Stimulated activated naive CD8-positive, alpha-beta T cell treated with anti-CD3 and anti-CD28 coated beads, Interleukin-15, Interleukin-2, amounts not matched to agents 100 U/mL and 50 U/mL, for 24 hours (primary cell): ENCODE measurements around the gene ECD.
A peak's percentile ranks its signal among the peaks of the same experiment; 100 is the strongest.

Experiments used
- ATAC-seq: fragments of 150-1000 bp; cut with Tn5 transposase; one replicate; pipeline ENCODE4 v1.10.0; 2021
- DNase-seq: peaks from one replicate; pipeline ENCODE4 v3.0.0; 2021

The ECD gene

GRCh38 chr10:73096449-73097304, 71.1 kb downstream of the ECD start, which contains the start of gene P4HA1:
TSS of gene P4HA1 (minus strand) at chr10:73096866. CDS start at chr10:73074883, 21,983 bp downstream.
- ATAC-seq: peak; percentile 93
- peak; percentile 100 for DNase-seq

GRCh38 chr10:73096041-73096448, 71.8 kb downstream of the ECD start:
- ATAC-seq (peak; percentile 58), DNase-seq (peak; percentile 79)

GRCh38 chr10:73095481-73096021, 72.3 kb downstream of the ECD start:
- ATAC-seq (no peak), DNase-seq (peak; percentile 58)

- DNase-seq: no peak
- ATAC-seq: no peak
Observed at GRCh38 chr10:73094986-73095480, 72.8 kb downstream of the ECD start.

GRCh38 chr10:73093922-73094850, 73.6 kb downstream of the ECD start:
- DNase-seq (no peak), ATAC-seq (no peak)

GRCh38 chr10:73092830-73093229, 75.0 kb downstream of the ECD start:
- DNase-seq: no peak

GRCh38 chr10:73088304-73088703, 79.5 kb downstream of the ECD start:
- peak; percentile 57 for ATAC-seq

More at GRCh38 chr10:73092830-73093229, 75.0 kb downstream of the ECD start:
- ATAC-seq: no peak

GRCh38 chr10:73086816-73087215, 81.0 kb downstream of the ECD start:
- no peak for ATAC-seq
- DNase-seq: no peak

More at GRCh38 chr10:73088304-73088703, 79.5 kb downstream of the ECD start:
- no peak for DNase-seq

- ATAC-seq (no peak), DNase-seq (no peak)
Observed at GRCh38 chr10:73084209-73084608, 83.6 kb downstream of the ECD start.
